Measurements from ENCODE around the gene CADM2. TPM values are rescaled to one million over a fixed set of nuclear protein-coding genes. Genes with fewer than 3 reads are reported as not detected.

Gene CADM2
- total RNA-seq, 1 experiment from 2014 or later, result 10.9 TPM

GRCh38 chr3:85167576-85167975, 208.8 kb downstream of the CADM2 start:
- H3K36me3 Mint-ChIP-seq (ENCODE audit: insufficient read depth in 1 of 3, low read depth in 3 of 3), result no peaks in the 10 kb centered on the region
- no peak overlapping the region for H3K4me3 Mint-ChIP-seq
- H2BK120ac ChIP-seq (ENCODE audit: low read depth, low read length, poor library complexity, severe bottlenecking), result no peak overlapping the region
- no peak overlapping the region for H3K23ac ChIP-seq (ENCODE audit: insufficient read length, low read depth, low read length)
- H3K9me3 ChIP-seq (ENCODE audit: control insufficient read depth, low read depth, low read length), result no peaks in the 10 kb centered on the region
- no peak overlapping the region for H4K5ac ChIP-seq (ENCODE audit: insufficient read length, low read depth, low read length)
- no peak overlapping the region for H3K56ac ChIP-seq (ENCODE audit: insufficient read length, low read depth, low read length)
- no peaks in the 10 kb centered on the region for H4K20me1 ChIP-seq (ENCODE audit: control insufficient read depth, insufficient read depth, insufficient read length)
- no peaks in the 10 kb centered on the region for H3K79me1 ChIP-seq (ENCODE audit: insufficient read depth, low read depth, low read length, poor library complexity, severe bottlenecking)
- no peak overlapping the region for H2BK5ac ChIP-seq (ENCODE audit: insufficient read length, low read length)
- H4K91ac ChIP-seq (ENCODE audit: insufficient read length, low read depth, low read length), result no peak overlapping the region
- H3T11ph ChIP-seq (ENCODE audit: low read length), result no peak overlapping the region
- H4K8ac ChIP-seq (replicated peaks; ENCODE audit: insufficient read length, low read depth, low read length), result no peak overlapping the region
- H3K27me3 ChIP-seq (ENCODE audit: insufficient read depth, low read length), result no peaks in the 10 kb centered on the region
- no peaks in the 10 kb centered on the region for H3K9me3 Mint-ChIP-seq
- no peaks in the 10 kb centered on the region for H3K79me2 ChIP-seq (ENCODE audit: insufficient read depth, low read length)
- no peak overlapping the region for H3K4me2 ChIP-seq (ENCODE audit: insufficient read depth, insufficient read length, low read length)
- H3K27ac Mint-ChIP-seq, result no peak overlapping the region
- H3K27ac ChIP-seq (ENCODE audit: insufficient read length, low read depth, low read length), result no peak overlapping the region
- H2AFZ ChIP-seq (ENCODE audit: low read length), result no peak overlapping the region
- H3K4ac ChIP-seq (ENCODE audit: low read depth, low read length), result no peak overlapping the region
- H3K18ac ChIP-seq (ENCODE audit: insufficient read length, low read depth, low read length), result no peak overlapping the region
- no peak overlapping the region for H2BK15ac ChIP-seq (ENCODE audit: low read depth, low read length)
- H3K9ac ChIP-seq (ENCODE audit: extremely low read depth, insufficient read length, low read length), result no peak overlapping the region
- H3K4me1 Mint-ChIP-seq, result peaks cover 5% of the 10 kb centered on the region in 2 experiments; a peak in 3 of 4 replicates
- no peaks in the 10 kb centered on the region for H3K23me2 ChIP-seq (ENCODE audit: insufficient read length, low read depth, low read length, poor library complexity, severe bottlenecking)
- WGBS (ENCODE audit: extremely low coverage, insufficient read length, low lambda C conversion rate), result 100% methylated on average over 1 of the region's 1 CpG
- no peak overlapping the region for H2AK5ac ChIP-seq (ENCODE audit: insufficient read length, low read length)
- no peak overlapping the region for H2BK12ac ChIP-seq (ENCODE audit: insufficient read length, low read depth, low read length)
- no peak overlapping the region for H2BK20ac ChIP-seq (ENCODE audit: low read depth, low read length, poor library complexity, severe bottlenecking)
- no peak overlapping the region for H3K14ac ChIP-seq (ENCODE audit: insufficient read depth, low read length)
- DNase-seq, result no peak
- TF ChIP-seq, protein P1, sequence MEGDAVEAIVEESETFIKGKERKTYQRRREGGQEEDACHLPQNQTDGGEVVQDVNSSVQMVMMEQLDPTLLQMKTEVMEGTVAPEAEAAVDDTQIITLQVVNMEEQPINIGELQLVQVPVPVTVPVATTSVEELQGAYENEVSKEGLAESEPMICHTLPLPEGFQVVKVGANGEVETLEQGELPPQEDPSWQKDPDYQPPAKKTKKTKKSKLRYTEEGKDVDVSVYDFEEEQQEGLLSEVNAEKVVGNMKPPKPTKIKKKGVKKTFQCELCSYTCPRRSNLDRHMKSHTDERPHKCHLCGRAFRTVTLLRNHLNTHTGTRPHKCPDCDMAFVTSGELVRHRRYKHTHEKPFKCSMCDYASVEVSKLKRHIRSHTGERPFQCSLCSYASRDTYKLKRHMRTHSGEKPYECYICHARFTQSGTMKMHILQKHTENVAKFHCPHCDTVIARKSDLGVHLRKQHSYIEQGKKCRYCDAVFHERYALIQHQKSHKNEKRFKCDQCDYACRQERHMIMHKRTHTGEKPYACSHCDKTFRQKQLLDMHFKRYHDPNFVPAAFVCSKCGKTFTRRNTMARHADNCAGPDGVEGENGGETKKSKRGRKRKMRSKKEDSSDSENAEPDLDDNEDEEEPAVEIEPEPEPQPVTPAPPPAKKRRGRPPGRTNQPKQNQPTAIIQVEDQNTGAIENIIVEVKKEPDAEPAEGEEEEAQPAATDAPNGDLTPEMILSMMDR (conservative IDR thresholded peaks at IDR 0.05), result no peak
- H3K4me1 ChIP-seq (ENCODE audit: insufficient read depth, low read length), result no peaks in the 10 kb centered on the region; the same call in 1 of the 2 replicates
- no peaks in the 10 kb centered on the region for H3K27me3 Mint-ChIP-seq (ENCODE audit: low read depth)

Measured in H9 (cell line).